Large intestine (tissue), 3 donors: ENCODE results near the gene XIST. TPM values are rescaled to one million over a fixed set of nuclear protein-coding genes. Genes with fewer than 3 reads are reported as not detected.

Source experiments
- DNase-seq, 2 donors: peaks; one replicate each; pipeline versions ENCODE4 v3.0.0 to v3.0.0-alpha.2; 2013
- H3K27ac ChIP-seq: one replicate; pipeline ENCODE4 v1.5.1; 2013; ENCODE audit warnings: low read length
- H3K27me3 ChIP-seq: 2 replicates; pipeline ENCODE4 v1.6.1; 2013; ENCODE audit warnings: low read length; ENCODE audit not compliant: control insufficient read depth, insufficient read depth
- H3K36me3 ChIP-seq: 2 replicates; pipeline ENCODE4 v1.6.1; 2013; ENCODE audit warnings: low read length; ENCODE audit not compliant: control insufficient read depth, insufficient read depth
- H3K4me1 ChIP-seq: one replicate; pipeline ENCODE4 v1.6.1; 2013; ENCODE audit warnings: low read length; ENCODE audit not compliant: control insufficient read depth, insufficient read depth
- H3K4me3 ChIP-seq: one replicate; pipeline ENCODE4 v1.5.1; 2013; ENCODE audit warnings: low read length
- H3K9me3 ChIP-seq: one replicate; pipeline ENCODE4 v1.6.1; 2013; ENCODE audit warnings: mild to moderate bottlenecking, low read depth, low read length, moderate library complexity; ENCODE audit not compliant: control insufficient read depth
- WGBS: methylation state at CpG from one replicate; pipeline ENCODE4 v1.1.5; 2013; ENCODE audit warnings: low lambda C conversion rate; ENCODE audit not compliant: insufficient coverage; 5-methylcytosine and 5-hydroxymethylcytosine counted together
- polyA plus RNA-seq: library from polyadenylated mRNA; unstranded; fragments of 120-200 nt; gene quantifications from one replicate; pipeline ENCODE4 v1.2.1, GENCODE V29; 2013

The XIST gene
- polyA plus RNA-seq, 1 donor, result 0.42 TPM

GRCh38 chrX:73859622-73860021, 7.1 kb upstream of the XIST start:
- no CpG with 5 or more reads among the region's 1 CpG for WGBS
- H3K27me3 ChIP-seq, result no peaks in the 10 kb centered on the region
- no peak overlapping the region for H3K4me3 ChIP-seq
- no peak for DNase-seq
- no peaks in the 10 kb centered on the region for H3K9me3 ChIP-seq
- H3K4me1 ChIP-seq, result no peaks in the 10 kb centered on the region
- no peaks in the 10 kb centered on the region for H3K36me3 ChIP-seq
- no peak overlapping the region for H3K27ac ChIP-seq

GRCh38 chrX:73855546-73855945, 3.0 kb upstream of the XIST start:
- no peaks in the 10 kb centered on the region for H3K36me3 ChIP-seq
- H3K4me1 ChIP-seq, result no peaks in the 10 kb centered on the region
- H3K4me3 ChIP-seq, result no peak overlapping the region
- no CpG with 5 or more reads among the region's 2 CpGs for WGBS
- DNase-seq, result peak; percentile 25 to 45
- H3K27me3 ChIP-seq, result no peaks in the 10 kb centered on the region
- no peak overlapping the region for H3K27ac ChIP-seq
- H3K9me3 ChIP-seq, result no peaks in the 10 kb centered on the region

- Histone ChIP-seq H3K27ac (no peak overlapping the region), H3K36me3 (no peaks in the 10 kb centered on the region), H3K4me1 (no peaks in the 10 kb centered on the region), H3K9me3 (no peaks in the 10 kb centered on the region), H3K27me3 (no peaks in the 10 kb centered on the region), H3K4me3 (no peak overlapping the region)
- no peak for DNase-seq
- WGBS, result 100% methylated on average over 6 of the region's 19 CpGs
These were observed 492 bp downstream of the XIST start for GRCh38 chrX:73852022-73852421.

GRCh38 chrX:73851014-73852009, 1.2 kb downstream of the XIST start:
- H3K27me3 ChIP-seq, result no peaks in the 10 kb centered on the region
- no peak overlapping the region for H3K27ac ChIP-seq
- H3K36me3 ChIP-seq, result no peaks in the 10 kb centered on the region
- peak in 1 of 2 donors; percentile 93 for DNase-seq
- no CpG with 5 or more reads among the region's 33 CpGs for WGBS
- no peaks in the 10 kb centered on the region for H3K9me3 ChIP-seq
- H3K4me1 ChIP-seq, result no peaks in the 10 kb centered on the region
- no peak overlapping the region for H3K4me3 ChIP-seq

- no CpG with 5 or more reads among the region's 5 CpGs for WGBS
- DNase-seq, result peak in 1 of 2 donors; percentile 33
- Histone ChIP-seq H3K27me3 (no peaks in the 10 kb centered on the region), H3K4me3 (no peak overlapping the region), H3K36me3 (no peaks in the 10 kb centered on the region), H3K4me1 (no peaks in the 10 kb centered on the region), H3K27ac (no peak overlapping the region), H3K9me3 (no peaks in the 10 kb centered on the region)
These were observed 2.1 kb downstream of the XIST start for GRCh38 chrX:73850124-73851013.

GRCh38 chrX:73849073-73849472, 3.4 kb downstream of the XIST start:
- H3K4me3 ChIP-seq, result no peak overlapping the region
- WGBS, result no CpG with 5 or more reads among the region's 5 CpGs
- H3K27me3 ChIP-seq, result no peaks in the 10 kb centered on the region
- H3K4me1 ChIP-seq, result no peaks in the 10 kb centered on the region
- H3K9me3 ChIP-seq, result no peaks in the 10 kb centered on the region
- DNase-seq, result no peak
- no peak overlapping the region for H3K27ac ChIP-seq
- H3K36me3 ChIP-seq, result no peaks in the 10 kb centered on the region

GRCh38 chrX:73847991-73848390, 4.5 kb downstream of the XIST start:
- no CpG with 5 or more reads among the region's 1 CpG for WGBS
- Histone ChIP-seq H3K27me3 (no peaks in the 10 kb centered on the region), H3K9me3 (no peaks in the 10 kb centered on the region), H3K4me3 (no peak overlapping the region), H3K4me1 (no peaks in the 10 kb centered on the region), H3K36me3 (no peaks in the 10 kb centered on the region), H3K27ac (no peak overlapping the region)
- no peak for DNase-seq

- no peak for DNase-seq
- H3K27me3 ChIP-seq, result no peaks in the 10 kb centered on the region
- H3K4me3 ChIP-seq, result no peak overlapping the region
- no peaks in the 10 kb centered on the region for H3K4me1 ChIP-seq
- H3K9me3 ChIP-seq, result no peaks in the 10 kb centered on the region
- WGBS, result no CpG with 5 or more reads among the region's 2 CpGs
- no peaks in the 10 kb centered on the region for H3K36me3 ChIP-seq
- no peak overlapping the region for H3K27ac ChIP-seq
These were observed 5.4 kb downstream of the XIST start for GRCh38 chrX:73847100-73847499.

GRCh38 chrX:73842541-73843234, 9.8 kb downstream of the XIST start:
- DNase-seq, result no peak
- Histone ChIP-seq H3K36me3 (no peaks in the 10 kb centered on the region), H3K4me1 (no peaks in the 10 kb centered on the region), H3K4me3 (no peak overlapping the region), H3K9me3 (no peaks in the 10 kb centered on the region), H3K27ac (no peak overlapping the region), H3K27me3 (no peaks in the 10 kb centered on the region)
- WGBS, result no CpG with 5 or more reads among the region's 4 CpGs

- Histone ChIP-seq H3K4me3 (no peak overlapping the region), H3K4me1 (no peaks in the 10 kb centered on the region), H3K27ac (no peak overlapping the region), H3K36me3 (no peaks in the 10 kb centered on the region), H3K27me3 (no peaks in the 10 kb centered on the region), H3K9me3 (no peaks in the 10 kb centered on the region)
- no CpG with 5 or more reads among the region's 5 CpGs for WGBS
- no peak for DNase-seq
These were observed 11.2 kb downstream of the XIST start for GRCh38 chrX:73841337-73841736.
